ENCODE data around the gene TMEM171. TPM values are rescaled to one million over a fixed set of nuclear protein-coding genes. Genes with fewer than 3 reads are reported as not detected.

The TMEM171 gene
- not detected for polyA plus RNA-seq (2012; ENCODE audit: insufficient read depth, insufficient read length)

- no peak within 1 kb of the TSS for H3K4me3 ChIP-seq (ENCODE audit: low read length)
- no peak for DNase-seq (ENCODE audit: low read depth, low spot score)
These were observed at the start of gene TMEM171 for GRCh38 chr5:73120222-73121118. Gene TMEM171 (plus strand): TSS chr5:73120575. CDS start chr5:73123374, 2,799 bp downstream.

DNA sequence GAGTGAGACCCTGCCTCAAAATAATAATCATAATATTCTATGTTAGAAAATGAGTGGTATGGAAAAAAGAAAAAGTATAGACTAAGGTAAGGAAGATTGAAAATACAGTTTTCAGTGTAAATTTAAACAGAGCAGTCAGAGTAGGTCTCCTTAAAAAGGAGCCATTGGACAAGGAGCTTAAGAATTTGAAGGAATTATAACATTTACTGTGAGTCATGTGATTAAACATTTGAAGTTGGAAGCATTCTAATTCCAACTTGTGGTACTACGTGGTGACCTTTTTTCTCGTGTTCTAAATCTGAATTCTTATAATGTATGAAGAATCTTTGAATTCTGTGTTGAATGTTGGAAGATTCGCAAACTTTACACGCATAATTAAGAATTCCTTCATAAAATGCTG is 39.3 kb upstream of the TMEM171 start:
- DNase-seq (ENCODE audit: low read depth, low spot score): no peak
- no peak overlapping the region for H3K4me3 ChIP-seq (ENCODE audit: low read length)

DNA sequence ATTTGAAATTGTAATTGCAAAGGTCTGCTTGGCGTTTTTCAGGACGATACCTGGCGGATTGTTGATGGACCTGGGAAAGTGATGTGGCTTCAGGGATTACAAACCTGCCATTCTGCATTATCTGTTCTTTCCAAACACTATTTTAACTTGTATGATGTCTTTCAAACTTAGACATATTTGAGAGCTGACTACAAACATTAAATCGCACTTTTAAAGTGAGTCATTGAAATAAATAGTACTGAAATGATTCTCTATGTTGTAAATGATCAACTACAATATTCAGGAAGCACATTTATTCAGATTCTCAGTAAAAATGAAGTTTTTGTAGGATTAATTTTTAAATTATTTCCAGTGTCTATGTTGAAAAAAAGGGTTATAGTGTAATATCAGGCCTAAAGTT is 32.3 kb upstream of the TMEM171 start:
- H3K4me3 ChIP-seq (ENCODE audit: low read length): no peak overlapping the region
- DNase-seq (ENCODE audit: low read depth, low spot score): no peak

DNA sequence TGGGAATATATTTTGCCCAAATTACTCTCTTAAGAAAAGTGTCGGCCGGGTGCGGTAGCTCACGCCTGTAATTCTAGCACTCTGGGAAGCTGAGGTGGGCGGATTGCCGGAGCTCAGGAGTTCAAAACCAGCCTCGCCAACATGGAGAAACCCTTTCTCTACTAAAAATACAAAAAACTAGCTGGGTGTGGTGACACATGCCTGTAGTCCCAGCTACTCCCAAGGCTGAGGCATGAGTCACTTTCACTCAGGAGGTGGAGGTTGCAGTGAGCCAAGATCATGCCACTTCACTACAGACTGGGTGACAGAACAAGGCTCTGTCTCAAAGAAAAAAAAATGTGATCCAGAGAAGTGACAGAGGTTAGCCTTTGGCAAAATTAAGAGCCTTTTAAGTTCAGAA is 26.4 kb upstream of the TMEM171 start:
- H3K4me3 ChIP-seq (ENCODE audit: low read length): no peak overlapping the region
- DNase-seq (ENCODE audit: low read depth, low spot score): no peak

GRCh38 chr5:73094415-73094814 is 26.0 kb upstream of the TMEM171 start:
- H3K4me3 ChIP-seq (ENCODE audit: low read length): no peak overlapping the region
- DNase-seq (ENCODE audit: low read depth, low spot score): no peak

- H3K4me3 ChIP-seq (ENCODE audit: low read length): no peak overlapping the region
These were observed 24.7 kb upstream of the TMEM171 start for GRCh38 chr5:73095564-73096238.

GRCh38 chr5:73096239-73096575 is 24.2 kb upstream of the TMEM171 start:
- H3K4me3 ChIP-seq (ENCODE audit: low read length): no peak overlapping the region
- peak; percentile 47 for DNase-seq (ENCODE audit: low read depth, low spot score)

More at GRCh38 chr5:73095564-73096238, 24.7 kb upstream of the TMEM171 start:
- DNase-seq (ENCODE audit: low read depth, low spot score): no peak

GRCh38 chr5:73097740-73098139 is 22.6 kb upstream of the TMEM171 start:
- no peak overlapping the region for H3K4me3 ChIP-seq (ENCODE audit: low read length)
- DNase-seq (ENCODE audit: low read depth, low spot score): no peak

- no peak overlapping the region for H3K4me3 ChIP-seq (ENCODE audit: low read length)
- DNase-seq (ENCODE audit: low read depth, low spot score): no peak
These were observed 20.3 kb upstream of the TMEM171 start for GRCh38 chr5:73100109-73100508.

GRCh38 chr5:73103870-73104299 is 16.5 kb upstream of the TMEM171 start:
- no peak overlapping the region for H3K4me3 ChIP-seq (ENCODE audit: low read length)
- no peak for DNase-seq (ENCODE audit: low read depth, low spot score)

- H3K4me3 ChIP-seq (ENCODE audit: low read length): no peak overlapping the region
- DNase-seq (ENCODE audit: low read depth, low spot score): no peak
These were observed 16.0 kb upstream of the TMEM171 start for GRCh38 chr5:73104326-73104725.

GRCh38 chr5:73106335-73106734 is 14.0 kb upstream of the TMEM171 start:
- no peak overlapping the region for H3K4me3 ChIP-seq (ENCODE audit: low read length)
- DNase-seq (ENCODE audit: low read depth, low spot score): no peak

DNA sequence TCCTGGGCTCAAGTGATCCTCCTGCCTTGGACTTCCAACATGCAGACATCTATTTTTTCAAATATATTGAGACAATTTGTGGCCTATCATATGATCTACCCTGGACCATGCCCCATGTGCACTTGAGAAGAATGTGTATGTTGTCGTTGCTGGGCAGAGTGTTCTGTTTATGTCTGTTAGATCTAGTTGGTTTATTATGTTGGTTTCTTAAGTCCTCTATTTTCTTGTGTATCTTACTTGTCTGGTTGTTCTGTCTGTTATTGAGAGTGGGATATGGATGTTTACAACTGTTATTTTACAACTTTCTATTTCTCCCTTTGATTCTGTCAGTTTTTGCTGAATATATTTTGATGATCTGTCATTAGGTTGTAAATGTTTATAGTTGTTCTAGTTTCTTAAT is 10.2 kb upstream of the TMEM171 start:
- DNase-seq (ENCODE audit: low read depth, low spot score): no peak
- H3K4me3 ChIP-seq (ENCODE audit: low read length): no peak overlapping the region

DNA sequence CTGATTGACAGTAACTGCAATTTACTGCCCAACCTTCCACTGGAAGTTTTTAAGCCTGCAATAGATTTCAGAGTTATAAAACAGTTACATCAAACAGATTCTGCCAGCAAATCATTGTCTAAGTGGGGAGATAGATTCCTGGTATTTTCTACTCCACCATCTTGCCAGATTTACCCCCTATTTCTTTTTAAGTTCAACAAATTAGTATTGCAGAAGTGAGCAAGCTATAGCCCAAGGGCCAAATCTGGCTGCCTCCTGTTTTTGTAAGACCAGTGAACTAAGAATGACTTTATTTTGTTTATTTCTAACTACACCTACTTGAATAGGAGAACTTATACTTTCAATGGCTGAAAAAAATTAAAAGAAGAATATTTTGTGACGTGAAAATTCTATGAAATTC is 8.8 kb upstream of the TMEM171 start:
- no peak for DNase-seq (ENCODE audit: low read depth, low spot score)
- no peak overlapping the region for H3K4me3 ChIP-seq (ENCODE audit: low read length)

DNA sequence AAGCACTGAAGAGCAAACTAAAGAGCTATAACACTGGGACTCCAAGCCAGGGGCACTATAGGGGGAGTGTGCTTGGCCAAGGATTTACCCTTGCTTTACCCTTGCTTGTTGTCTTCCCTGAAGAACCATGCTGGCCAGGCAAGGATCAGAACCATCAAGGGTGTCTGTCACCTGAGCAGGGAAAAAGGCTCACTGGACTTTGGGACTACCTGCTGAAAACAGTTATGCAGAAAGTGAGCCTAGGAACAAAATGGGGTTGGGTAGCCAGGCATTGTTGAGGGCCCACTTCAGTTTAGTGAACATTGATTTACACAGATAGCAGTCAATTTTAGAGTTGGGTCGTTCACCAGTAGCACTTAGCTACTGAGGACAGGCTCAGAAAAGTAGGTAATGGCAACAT is 8.0 kb upstream of the TMEM171 start:
- H3K4me3 ChIP-seq (ENCODE audit: low read length): no peak overlapping the region
- no peak for DNase-seq (ENCODE audit: low read depth, low spot score)

DNA sequence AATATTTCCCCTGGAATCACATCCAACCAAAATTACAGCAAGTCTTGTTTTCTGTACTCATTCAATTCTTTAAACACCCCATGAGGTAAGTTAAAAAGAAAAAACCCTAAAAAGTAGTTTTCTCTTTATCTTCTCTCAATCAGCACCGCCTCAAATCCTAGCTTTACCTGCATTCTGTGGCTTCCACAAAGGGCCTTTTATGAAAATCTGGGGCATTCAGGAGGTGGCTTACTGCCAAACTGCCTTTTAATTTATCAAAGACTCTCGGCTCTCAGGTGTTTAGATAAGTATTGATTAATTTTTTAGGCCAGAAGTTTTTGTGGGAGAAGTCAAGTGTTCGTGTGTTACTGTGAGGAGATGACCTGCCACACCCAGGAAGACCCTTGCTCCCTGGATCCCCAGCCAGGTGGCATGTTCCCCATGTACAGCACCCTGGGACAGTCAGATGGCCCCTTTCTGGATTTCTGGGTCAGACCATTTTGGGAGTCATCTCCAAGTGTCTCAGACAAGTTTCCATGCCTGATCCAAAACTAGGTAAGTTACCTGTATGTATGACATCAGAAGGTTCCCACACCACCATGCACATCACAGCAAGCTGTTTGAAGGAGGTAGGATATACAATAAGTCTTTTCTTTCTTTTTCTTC is 6.2 kb upstream of the TMEM171 start:
- no peak for DNase-seq (ENCODE audit: low read depth, low spot score)
- no peak overlapping the region for H3K4me3 ChIP-seq (ENCODE audit: low read length)

DNA sequence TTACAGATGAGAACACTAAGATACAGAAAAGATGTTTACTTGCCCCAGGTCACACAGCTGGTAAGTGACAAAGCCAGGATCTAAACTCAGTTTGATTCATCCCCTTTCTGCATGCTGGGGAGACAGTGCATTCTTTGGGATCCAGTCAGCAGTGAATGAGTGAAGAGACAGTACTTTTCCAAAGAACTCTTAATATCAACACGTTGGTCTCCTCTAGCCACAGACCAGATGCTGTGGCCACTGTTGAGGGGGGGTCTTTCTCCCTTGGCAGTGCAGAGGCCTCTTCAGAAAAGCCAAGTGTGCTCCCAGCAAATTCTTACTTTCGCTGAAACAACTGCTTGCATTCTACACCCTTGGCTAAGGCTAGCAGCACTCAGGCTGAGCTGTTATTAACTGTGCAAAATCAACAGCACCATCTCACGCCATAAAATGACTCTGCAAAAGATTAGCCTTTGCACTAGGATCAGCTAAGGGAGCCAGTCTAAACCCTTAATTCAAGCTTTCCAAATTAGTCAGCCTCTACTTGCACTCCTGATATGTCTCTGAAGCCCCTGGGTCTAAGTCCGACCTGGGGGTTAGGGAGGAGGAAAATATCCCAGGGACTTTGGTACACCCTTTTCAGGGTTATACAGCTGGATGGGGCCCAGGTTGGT is 4.8 kb upstream of the TMEM171 start:
- no peak overlapping the region for H3K4me3 ChIP-seq (ENCODE audit: low read length)
- DNase-seq (ENCODE audit: low read depth, low spot score): no peak

DNA sequence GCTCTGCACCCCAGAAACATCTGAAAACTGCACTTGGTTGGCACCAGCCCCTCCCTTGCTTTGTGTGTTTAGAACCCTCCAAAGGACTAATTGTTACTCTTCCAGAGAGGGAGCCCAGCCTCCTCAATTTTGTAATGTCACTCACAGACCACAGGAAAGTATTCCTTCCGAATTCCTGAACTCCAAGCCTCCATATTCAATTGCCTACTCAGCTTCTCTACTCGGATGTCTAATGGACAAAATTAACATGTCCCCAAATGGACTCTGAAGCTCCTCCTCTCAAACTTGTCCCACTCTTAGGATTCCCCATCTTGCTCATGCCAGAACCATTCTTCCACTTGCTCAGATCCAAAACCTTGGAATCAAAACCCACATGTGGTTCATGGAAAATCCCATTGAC is 3.9 kb upstream of the TMEM171 start:
- no peak for DNase-seq (ENCODE audit: low read depth, low spot score)
- no peak overlapping the region for H3K4me3 ChIP-seq (ENCODE audit: low read length)

DNA sequence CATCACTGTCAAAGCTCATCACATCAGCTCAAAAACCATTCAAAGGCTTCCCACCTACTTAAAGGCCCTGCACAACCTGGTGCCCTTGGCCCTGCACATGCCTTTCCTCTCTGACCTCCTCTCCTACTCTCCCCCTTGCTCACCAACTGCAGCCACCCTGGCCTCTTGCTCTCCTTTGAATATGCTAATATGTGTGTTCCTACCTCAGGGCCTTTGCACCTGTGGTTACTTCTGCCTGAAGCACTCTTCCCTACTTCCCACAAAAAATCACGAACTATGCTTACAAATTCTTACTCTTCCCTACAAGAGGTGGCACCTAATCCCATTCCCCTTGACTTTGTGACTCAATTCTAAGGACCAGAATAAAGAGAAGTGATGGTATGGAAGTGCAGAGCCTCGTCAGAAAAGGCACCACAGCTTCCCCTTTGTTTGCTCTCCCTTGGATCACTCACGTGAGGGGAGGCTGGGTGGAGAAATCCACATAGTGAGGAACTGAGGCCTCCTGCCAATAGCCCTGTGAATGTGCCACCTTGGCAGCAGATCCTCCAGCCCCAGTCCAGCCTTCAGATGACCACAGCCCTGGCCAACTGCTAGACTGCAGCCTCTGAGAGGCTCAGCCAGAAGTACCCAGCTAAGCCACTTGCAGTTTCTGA is 3.2 kb upstream of the TMEM171 start:
- H3K4me3 ChIP-seq (ENCODE audit: low read length): no peak overlapping the region
- DNase-seq (ENCODE audit: low read depth, low spot score): no peak
